Neuronal stem cell (in vitro differentiated cells): ENCODE data around the gene CWC27.

Experiments
- DNase-seq: peaks from one replicate; pipeline ENCODE4 v3.0.0-alpha.2; 2013; ENCODE audit warnings: low spot score
- H2AFZ ChIP-seq: one replicate; pipeline ENCODE4 v1.6.1; 2013; ENCODE audit warnings: mild to moderate bottlenecking, low read length, inconsistent platforms
- H2AK5ac ChIP-seq: 2 replicates; pipeline ENCODE4 v1.6.1; 2013; ENCODE audit warnings: low read depth, mild to moderate bottlenecking, inconsistent platforms, low read length, moderate library complexity, mixed read lengths
- H2BK120ac ChIP-seq: 2 replicates; pipeline ENCODE4 v1.6.1; 2013; ENCODE audit warnings: low read depth, mild to moderate bottlenecking, inconsistent platforms, low read length, moderate library complexity, mixed read lengths
- H2BK12ac ChIP-seq: one replicate; pipeline ENCODE4 v1.6.1; 2013; ENCODE audit warnings: low read length, inconsistent platforms
- H2BK15ac ChIP-seq: 2 replicates; pipeline ENCODE4 v1.6.1; 2013; ENCODE audit warnings: mild to moderate bottlenecking, low read length, inconsistent platforms, mixed read lengths
- H2BK5ac ChIP-seq: one replicate; pipeline ENCODE4 v1.6.1; 2013; ENCODE audit warnings: inconsistent platforms, mild to moderate bottlenecking, low read length, moderate library complexity
- H3K14ac ChIP-seq: one replicate; pipeline ENCODE4 v1.6.1; 2013; ENCODE audit warnings: low read length, inconsistent platforms
- H3K18ac ChIP-seq: 2 replicates; pipeline ENCODE4 v1.6.1; 2013; ENCODE audit warnings: low read length, inconsistent platforms
- H3K23ac ChIP-seq: 2 replicates; pipeline ENCODE4 v1.6.1; 2013; ENCODE audit warnings: low read depth, mild to moderate bottlenecking, mixed read lengths, low read length, inconsistent platforms; ENCODE audit not compliant: poor library complexity
- H3K27ac ChIP-seq: replicated peaks from 3 replicates; pipeline ENCODE4 v1.5.1; 2013; ENCODE audit warnings: low read length, inconsistent platforms
- H3K27me3 ChIP-seq, 3 experiments: 2 replicates each; pipeline ENCODE4 v1.6.1; 2013; ENCODE audit warnings: low read length in 3 of 3, mild to moderate bottlenecking in 2 of 3, inconsistent platforms in 1 of 3, low read depth in 1 of 3, mixed read lengths in 1 of 3, moderate library complexity in 1 of 3; ENCODE audit not compliant: control insufficient read depth in 3 of 3, insufficient read depth in 3 of 3
- H3K36me3 ChIP-seq, 2 donors: replicated peaks in 1 of 2; 2 replicates each; pipeline ENCODE4 v1.6.1; 2013; ENCODE audit warnings: low read length in 2 of 2; ENCODE audit not compliant: control insufficient read depth in 2 of 2, insufficient read depth in 2 of 2
- H3K4ac ChIP-seq: 2 replicates; pipeline ENCODE4 v1.6.1; 2013; ENCODE audit warnings: inconsistent platforms, mild to moderate bottlenecking, low read length, moderate library complexity
- H3K4me1 ChIP-seq, 2 donors: 1 replicate in 1 of 2; 2 replicates in 1 of 2; pipeline ENCODE4 v1.6.1; 2013; ENCODE audit warnings: low read length in 2 of 2, low read depth in 1 of 2; ENCODE audit not compliant: control insufficient read depth in 2 of 2, insufficient read depth in 1 of 2
- H3K4me2 ChIP-seq: one replicate; pipeline ENCODE4 v1.6.1; 2013; ENCODE audit warnings: mild to moderate bottlenecking, low read length, inconsistent platforms; ENCODE audit not compliant: insufficient read depth, poor library complexity, severe bottlenecking
- H3K4me3 ChIP-seq, 2 donors: 2 replicates each; pipeline ENCODE4 v1.5.1; 2013; ENCODE audit warnings: low read length in 2 of 2, mild to moderate bottlenecking in 2 of 2, inconsistent platforms in 1 of 2, moderate library complexity in 1 of 2
- H3K79me1 ChIP-seq: one replicate; pipeline ENCODE4 v1.6.1; 2013; ENCODE audit warnings: low read depth, mild to moderate bottlenecking, inconsistent platforms, low read length, moderate library complexity
- H3K9ac ChIP-seq: one replicate; pipeline ENCODE4 v1.6.1; 2013; ENCODE audit warnings: mild to moderate bottlenecking, low read depth, low read length, inconsistent platforms; ENCODE audit not compliant: poor library complexity
- H3K9me3 ChIP-seq, 2 donors: replicated peaks in 1 of 2; 2 replicates each; pipeline versions ENCODE3 to v1.6.1; 2013; ENCODE audit warnings: low read length in 2 of 2, mild to moderate bottlenecking in 2 of 2, inconsistent platforms in 1 of 2, low read depth in 1 of 2, mixed read lengths in 1 of 2, moderate library complexity in 1 of 2; ENCODE audit not compliant: control insufficient read depth in 2 of 2, insufficient read depth in 1 of 2
- H4K8ac ChIP-seq: one replicate; pipeline ENCODE4 v1.6.1; 2013; ENCODE audit warnings: low read depth, mild to moderate bottlenecking, inconsistent platforms, low read length, moderate library complexity
- H4K91ac ChIP-seq: one replicate; pipeline ENCODE4 v1.6.1; 2013; ENCODE audit warnings: low read length, low read depth, mild to moderate bottlenecking, inconsistent platforms; ENCODE audit not compliant: poor library complexity
- WGBS, 2 donors: extraction: QIAGEN DNeasy Blood & Tissue Kit; methylation state at CpG; one replicate each; pipeline ENCODE4 v1.1.7; 2013; ENCODE audit warnings: missing lambda C conversion rate in 2 of 2, mixed read lengths in 1 of 2; ENCODE audit not compliant: insufficient read length in 2 of 2, insufficient replicate concordance in 1 of 2; ENCODE audit errors: extremely low coverage in 2 of 2; 5-methylcytosine and 5-hydroxymethylcytosine counted together

Gene CWC27

GRCh38 chr5:64784451-64785025 lies 15.8 kb downstream of the CWC27 start:
- H2BK15ac ChIP-seq = no peak overlapping the region
- no peaks in the 10 kb centered on the region for H3K27me3 ChIP-seq
- H2BK120ac ChIP-seq = no peak overlapping the region
- H2BK12ac ChIP-seq = no peak overlapping the region
- H3K4ac ChIP-seq = no peak overlapping the region
- no peak overlapping the region for H3K14ac ChIP-seq
- peaks cover 0 to 3% of the 10 kb centered on the region in 2 donors for H3K4me1 ChIP-seq
- no peak overlapping the region for H3K27ac ChIP-seq
- no peak overlapping the region for H3K23ac ChIP-seq
- DNase-seq = peak; percentile 75
- no peak overlapping the region for H2BK5ac ChIP-seq
- peaks cover 2 to 55% of the 10 kb centered on the region in 2 donors for H3K36me3 ChIP-seq
- WGBS, 2 donors = no CpG with 5 or more reads among the region's 3 CpGs
- no peak overlapping the region for H3K4me2 ChIP-seq
- H2AFZ ChIP-seq = peak overlapping the region; percentile 9
- H3K18ac ChIP-seq = no peak overlapping the region
- no peak overlapping the region for H3K9ac ChIP-seq
- no peak overlapping the region for H2AK5ac ChIP-seq
- H4K8ac ChIP-seq = no peak overlapping the region
- no peaks in the 10 kb centered on the region for H3K79me1 ChIP-seq
- H4K91ac ChIP-seq = no peak overlapping the region
- no peaks in the 10 kb centered on the region for H3K9me3 ChIP-seq
- no peak overlapping the region for H3K4me3 ChIP-seq

- 100% methylated on average over 1 to 2 of the region's 2 CpGs for WGBS, 2 donors
- no peak overlapping the region for H3K14ac ChIP-seq
- H4K8ac ChIP-seq = no peak overlapping the region
- no peak overlapping the region for H2BK120ac ChIP-seq
- H2AFZ ChIP-seq = no peak overlapping the region
- H3K27me3 ChIP-seq = no peaks in the 10 kb centered on the region
- no peak overlapping the region for H4K91ac ChIP-seq
- H3K23ac ChIP-seq = no peak overlapping the region
- no peak overlapping the region for H3K9ac ChIP-seq
- no peak for DNase-seq
- no peak overlapping the region for H3K4me3 ChIP-seq
- H3K27ac ChIP-seq = no peak overlapping the region
- no peak overlapping the region for H2BK5ac ChIP-seq
- no peak overlapping the region for H3K18ac ChIP-seq
- H2AK5ac ChIP-seq = no peak overlapping the region
- no peak overlapping the region for H3K4ac ChIP-seq
- peaks cover 4 to 59% of the 10 kb centered on the region in 2 donors for H3K36me3 ChIP-seq
- H3K4me1 ChIP-seq = peaks cover 0 to 3% of the 10 kb centered on the region in 2 donors
- H2BK15ac ChIP-seq = no peak overlapping the region
- H3K9me3 ChIP-seq = no peaks in the 10 kb centered on the region
- H3K4me2 ChIP-seq = no peak overlapping the region
- no peaks in the 10 kb centered on the region for H3K79me1 ChIP-seq
- no peak overlapping the region for H2BK12ac ChIP-seq
Measured at GRCh38 chr5:64786372-64786771, 17.6 kb downstream of the CWC27 start.

- Histone ChIP-seq H3K9ac (no peak overlapping the region), H3K18ac (no peak overlapping the region), H2AK5ac (no peak overlapping the region), H3K79me1 (no peaks in the 10 kb centered on the region), H3K4me1 (peaks cover 0 to 3% of the 10 kb centered on the region in 2 donors), H3K14ac (no peak overlapping the region), H4K91ac (no peak overlapping the region), H2BK12ac (no peak overlapping the region), H3K36me3 (peaks cover 4 to 54% of the 10 kb centered on the region in 2 donors), H3K27me3 (no peaks in the 10 kb centered on the region), H2BK120ac (no peak overlapping the region), H2BK15ac (no peak overlapping the region), H2BK5ac (no peak overlapping the region), H3K4me3 (no peak overlapping the region), H3K4me2 (no peak overlapping the region), H3K27ac (no peak overlapping the region), H3K23ac (no peak overlapping the region), H3K4ac (no peak overlapping the region), H4K8ac (no peak overlapping the region), H2AFZ (no peak overlapping the region), H3K9me3 (no peaks in the 10 kb centered on the region)
- DNase-seq = no peak
- WGBS, 2 donors = no CpG with 5 or more reads among the region's 2 CpGs
Measured at GRCh38 chr5:64788156-64788555, 19.4 kb downstream of the CWC27 start.

- no peak overlapping the region for H3K27ac ChIP-seq
- no peak overlapping the region for H2BK12ac ChIP-seq
- H3K14ac ChIP-seq = no peak overlapping the region
- H3K18ac ChIP-seq = no peak overlapping the region
- no peak overlapping the region for H3K4me2 ChIP-seq
- no peaks in the 10 kb centered on the region for H3K27me3 ChIP-seq
- no peak overlapping the region for H2BK15ac ChIP-seq
- H2BK120ac ChIP-seq = no peak overlapping the region
- H2AK5ac ChIP-seq = no peak overlapping the region
- H4K91ac ChIP-seq = no peak overlapping the region
- no peak for DNase-seq
- H4K8ac ChIP-seq = no peak overlapping the region
- peaks cover 4 to 53% of the 10 kb centered on the region in 2 donors for H3K36me3 ChIP-seq
- H3K4me3 ChIP-seq = no peak overlapping the region
- H3K9me3 ChIP-seq = no peaks in the 10 kb centered on the region
- H3K4ac ChIP-seq = no peak overlapping the region
- H3K4me1 ChIP-seq = no peaks in the 10 kb centered on the region
- no peak overlapping the region for H2AFZ ChIP-seq
- H3K23ac ChIP-seq = no peak overlapping the region
- H3K79me1 ChIP-seq = no peaks in the 10 kb centered on the region
- no peak overlapping the region for H3K9ac ChIP-seq
- no peak overlapping the region for H2BK5ac ChIP-seq
- no CpG with 5 or more reads among the region's 3 CpGs for WGBS, 2 donors
Measured at GRCh38 chr5:64789457-64789856, 20.7 kb downstream of the CWC27 start.
